Measurements from ENCODE around the gene AKT3. TPM values are rescaled to one million over a fixed set of nuclear protein-coding genes. Genes with fewer than 3 reads are reported as not detected.

Gene AKT3
- total RNA-seq, 4 donors from 2014 or later: 51.7 to 84.1 (median 71.1) TPM

GRCh38 chr1:243513726-243514491 is 336.1 kb downstream of the AKT3 start:
- Histone ChIP-seq H3K27me3 (no peaks in the 10 kb centered on the region), H3K36me3 (no peaks in the 10 kb centered on the region), H3K4me1 (no peaks in the 10 kb centered on the region), H3K27ac (no peak overlapping the region), H3K9me3 (no peaks in the 10 kb centered on the region), H3K4me3 (replicated peaks in 1 of 3) (no peak overlapping the region)
- no peak for DNase-seq
- intact Hi-C loops (cut with DNase I): no loop called here
- TF ChIP-seq CTCF (IDR thresholded peaks at IDR 0.05) (no peak), POLR2A (IDR thresholded peaks at IDR 0.05) (no peak)
- WGBS, 2 donors: 87 to 88% methylated on average over 7 of the region's 7 CpGs

- no peaks in the 10 kb centered on the region for H3K36me3 ChIP-seq
Observed at GRCh38 chr1:243510928-243511327, 339.1 kb downstream of the AKT3 start.

GRCh38 chr1:243508943-243509342 is 341.1 kb downstream of the AKT3 start:
- H3K27me3 ChIP-seq: no peaks in the 10 kb centered on the region
- no peaks in the 10 kb centered on the region for H3K4me1 ChIP-seq
- H3K9me3 ChIP-seq: no peaks in the 10 kb centered on the region
- no peak for DNase-seq
- no peak overlapping the region for H3K27ac ChIP-seq
- no peak overlapping the region for H3K4me3 ChIP-seq (replicated peaks in 1 of 3)
- WGBS, 2 donors: 93 to 100% methylated on average over 1 of the region's 1 CpG
- no peaks in the 10 kb centered on the region for H3K36me3 ChIP-seq
- no peak for TF ChIP-seq POLR2A (IDR thresholded peaks at IDR 0.05)
- TF ChIP-seq CTCF (IDR thresholded peaks at IDR 0.05): no peak
- intact Hi-C loops (cut with DNase I): no loop called here

More at GRCh38 chr1:243510928-243511327, 339.1 kb downstream of the AKT3 start:
- intact Hi-C loops (cut with DNase I): no loop called here
- no peak for TF ChIP-seq POLR2A (IDR thresholded peaks at IDR 0.05)
- no peak for DNase-seq
- Histone ChIP-seq H3K27ac (no peak overlapping the region), H3K9me3 (no peaks in the 10 kb centered on the region), H3K4me1 (no peaks in the 10 kb centered on the region), H3K27me3 (no peaks in the 10 kb centered on the region), H3K4me3 (replicated peaks in 1 of 3) (no peak overlapping the region)
- 94 to 100% methylated on average over 3 of the region's 3 CpGs for WGBS, 2 donors

GRCh38 chr1:243508303-243508713 is 341.7 kb downstream of the AKT3 start:
- TF ChIP-seq CTCF (IDR thresholded peaks at IDR 0.05) (no peak), POLR2A (IDR thresholded peaks at IDR 0.05) (no peak)
- H3K9me3 ChIP-seq: no peaks in the 10 kb centered on the region
- 93 to 96% methylated on average over 7 to 9 of the region's 9 CpGs for WGBS, 2 donors
- H3K27me3 ChIP-seq: no peaks in the 10 kb centered on the region
- H3K4me1 ChIP-seq: no peaks in the 10 kb centered on the region
- intact Hi-C loops (cut with DNase I): no loop called here
- H3K27ac ChIP-seq: no peak overlapping the region
- H3K4me3 ChIP-seq (replicated peaks in 1 of 3): no peak overlapping the region
- no peak for DNase-seq
- H3K36me3 ChIP-seq: no peaks in the 10 kb centered on the region

- Histone ChIP-seq H3K4me3 (replicated peaks in 1 of 3) (no peak overlapping the region), H3K4me1 (no peaks in the 10 kb centered on the region), H3K36me3 (no peaks in the 10 kb centered on the region), H3K9me3 (no peaks in the 10 kb centered on the region), H3K27ac (no peak overlapping the region), H3K27me3 (no peaks in the 10 kb centered on the region)
- TF ChIP-seq POLR2A (IDR thresholded peaks at IDR 0.05) (no peak), CTCF (IDR thresholded peaks at IDR 0.05) (no peak)
- intact Hi-C loops (cut with DNase I): no loop called here
- no peak for DNase-seq
- WGBS, 2 donors: 92 to 95% methylated on average over 8 of the region's 8 CpGs
Observed at GRCh38 chr1:243507672-243508302, 342.3 kb downstream of the AKT3 start.

All from thyroid gland (tissue), 4 donors.